Neutrophil (primary cell): ENCODE results near the gene CCM2.

ENCODE experiments used
- H3K27ac ChIP-seq: fragments of 200-600 bp; sonication (generic); 2 replicates; pipeline ENCODE4 v1.5.1; 2016; ENCODE audit warnings: mild to moderate bottlenecking, moderate library complexity
- H3K27me3 ChIP-seq: fragments of 200-600 bp; sonication (generic); 2 replicates; pipeline ENCODE4 v1.6.0; 2016; ENCODE audit warnings: mild to moderate bottlenecking
- H3K36me3 ChIP-seq: fragments of 200-600 bp; sonication (generic); 2 replicates; pipeline ENCODE4 v1.5.1; 2017
- H3K4me1 ChIP-seq, 2 experiments: fragments of 200-600 bp in 1 of 2; sonication (generic) in 1 of 2; 1 replicate in 1 of 2; 2 replicates in 1 of 2; pipeline versions ENCODE4 v1.5.1 to v1.6.1; 2013 to 2016; ENCODE audit warnings: low read depth in 1 of 2, low read length in 1 of 2, mild to moderate bottlenecking in 1 of 2, moderate library complexity in 1 of 2; ENCODE audit not compliant: control insufficient read depth in 1 of 2, insufficient read depth in 1 of 2
- H3K4me3 ChIP-seq, 2 experiments: fragments of 200-600 bp in 1 of 2; sonication (generic) in 1 of 2; 1 replicate in 1 of 2; 2 replicates in 1 of 2; pipeline ENCODE4 v1.5.1; 2013 to 2016; ENCODE audit warnings: low read depth in 1 of 2, low read length in 1 of 2, mild to moderate bottlenecking in 1 of 2, moderate library complexity in 1 of 2
- H3K9me3 ChIP-seq: fragments of 200-600 bp; sonication (generic); 2 replicates; pipeline ENCODE4 v1.5.1; 2016
- CTCF ChIP-seq: fragments of 200-600 bp; sonication (generic); IDR thresholded peaks from 2 replicates; pipeline ENCODE4 v1.5.1; 2016; ENCODE audit warnings: antibody characterized with exemption

Gene CCM2

DNA sequence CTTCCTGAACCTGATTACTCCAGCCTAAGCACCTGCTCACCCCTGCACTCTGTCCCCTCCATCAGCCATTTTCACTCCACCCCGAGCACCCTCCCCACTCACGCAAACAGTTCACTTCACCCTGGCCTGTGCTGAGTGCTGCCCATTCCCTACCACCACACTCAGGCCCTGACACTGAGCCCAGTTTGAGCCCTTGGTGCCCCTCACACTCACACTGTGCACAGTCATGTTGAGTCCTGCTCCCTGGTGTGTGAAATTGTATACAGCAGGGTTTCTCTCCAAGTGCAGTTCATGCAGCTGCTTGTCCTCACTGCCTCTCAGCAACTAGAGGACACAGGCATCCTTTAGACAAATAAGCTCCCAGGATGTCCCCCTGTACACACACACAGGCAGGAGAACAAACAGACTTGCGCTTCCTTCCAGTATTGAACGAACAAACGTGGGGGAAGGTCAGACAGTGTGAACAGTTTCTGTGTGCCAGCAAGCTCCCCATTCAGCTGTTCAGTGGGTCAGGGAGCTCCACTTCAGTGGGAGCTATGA lies 28.0 kb upstream of the CCM2 start:
- Histone ChIP-seq H3K4me1 (peaks cover 7% of the 10 kb centered on the region in 2 experiments), H3K27me3 (no peaks in the 10 kb centered on the region), H3K36me3 (peaks cover 100% of the 10 kb centered on the region), H3K4me3 (no peak overlapping the region), H3K9me3 (no peaks in the 10 kb centered on the region), H3K27ac (no peak overlapping the region)
- TF ChIP-seq CTCF = no peak

- no peak for TF ChIP-seq CTCF
- peaks cover 12 to 13% of the 10 kb centered on the region in 2 experiments for H3K4me1 ChIP-seq
- peaks cover 94% of the 10 kb centered on the region for H3K36me3 ChIP-seq
Observed at GRCh38 chr7:44972562-44972961, 27.4 kb upstream of the CCM2 start.

DNA sequence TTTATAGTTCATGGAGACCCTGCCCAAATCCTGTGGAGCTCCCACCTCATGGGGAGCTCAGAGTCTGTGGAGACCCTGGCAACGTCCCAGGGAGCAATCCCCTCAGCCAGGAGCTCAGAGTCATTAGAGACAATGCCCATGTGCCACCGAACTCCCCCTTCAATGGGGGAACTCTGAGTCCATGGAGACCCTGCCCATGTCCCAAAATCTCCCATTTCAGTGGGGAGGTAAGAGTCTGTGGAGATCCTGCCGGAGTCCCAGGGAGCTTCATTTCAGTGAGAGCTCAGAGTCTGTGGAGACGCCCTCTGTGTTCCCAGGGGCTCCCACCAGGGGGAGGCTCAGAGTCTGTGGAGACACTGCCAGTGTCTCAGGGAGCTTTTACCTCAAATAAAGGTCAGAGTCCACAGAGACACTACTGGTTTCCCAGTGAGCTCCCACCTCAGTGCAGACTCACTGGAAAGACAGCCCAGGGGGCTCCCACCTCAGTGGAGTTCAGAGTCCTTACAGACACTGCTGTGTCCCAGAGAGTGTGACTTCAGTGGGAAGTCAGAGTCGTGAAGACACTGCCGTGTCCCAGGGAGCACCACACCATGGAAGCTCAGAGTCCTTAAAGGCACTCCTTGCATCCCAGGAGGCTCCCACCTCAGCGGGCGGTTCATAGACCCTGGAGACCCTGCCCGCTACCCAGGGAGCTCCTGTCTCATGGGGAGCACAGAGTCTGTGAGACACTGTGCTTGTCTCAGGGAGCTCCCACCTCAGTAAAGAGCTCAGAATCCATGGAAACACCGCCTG lies 26.2 kb upstream of the CCM2 start:
- Histone ChIP-seq H3K27ac (peak overlapping the region; percentile 25), H3K4me1 (peaks cover 24 to 26% of the 10 kb centered on the region in 2 experiments), H3K9me3 (no peaks in the 10 kb centered on the region), H3K36me3 (peaks cover 82% of the 10 kb centered on the region), H3K4me3 (no peak overlapping the region), H3K27me3 (no peaks in the 10 kb centered on the region)
- TF ChIP-seq CTCF = peak; percentile 18

More at GRCh38 chr7:44972562-44972961, 27.4 kb upstream of the CCM2 start:
- no peaks in the 10 kb centered on the region for H3K9me3 ChIP-seq
- H3K27me3 ChIP-seq = no peaks in the 10 kb centered on the region
- no peak overlapping the region for H3K4me3 ChIP-seq
- H3K27ac ChIP-seq = no peak overlapping the region

GRCh38 chr7:44974549-44974948 lies 25.5 kb upstream of the CCM2 start:
- no peak for TF ChIP-seq CTCF
- no peak overlapping the region for H3K4me3 ChIP-seq
- no peaks in the 10 kb centered on the region for H3K9me3 ChIP-seq
- H3K36me3 ChIP-seq = peaks cover 74% of the 10 kb centered on the region
- H3K27me3 ChIP-seq = no peaks in the 10 kb centered on the region
- peak overlapping the region; percentile 25 for H3K27ac ChIP-seq
- H3K4me1 ChIP-seq = peaks cover 30 to 33% of the 10 kb centered on the region in 2 experiments

GRCh38 chr7:44975331-44976039 lies 24.5 kb upstream of the CCM2 start:
- Histone ChIP-seq H3K9me3 (no peaks in the 10 kb centered on the region), H3K27me3 (no peaks in the 10 kb centered on the region), H3K27ac (peak overlapping the region; percentile 92), H3K4me3 (no peak overlapping the region), H3K36me3 (peaks cover 65% of the 10 kb centered on the region), H3K4me1 (peaks cover 37 to 40% of the 10 kb centered on the region in 2 experiments)
- no peak for TF ChIP-seq CTCF
